Stimulated activated CD8-positive, alpha-beta memory T cell treated with anti-CD3 and anti-CD28 coated beads, Interleukin-12 subunit alpha, Interleukin-12 subunit beta, amount 100 ng/mL, for 4 hours (primary cell): ENCODE results near the gene IFNGR1.

Source experiments
- DNase-seq: peaks from one replicate; pipeline ENCODE4 v3.0.0-alpha.2; 2020; ENCODE audit warnings: low read depth

IFNGR1 gene

DNA sequence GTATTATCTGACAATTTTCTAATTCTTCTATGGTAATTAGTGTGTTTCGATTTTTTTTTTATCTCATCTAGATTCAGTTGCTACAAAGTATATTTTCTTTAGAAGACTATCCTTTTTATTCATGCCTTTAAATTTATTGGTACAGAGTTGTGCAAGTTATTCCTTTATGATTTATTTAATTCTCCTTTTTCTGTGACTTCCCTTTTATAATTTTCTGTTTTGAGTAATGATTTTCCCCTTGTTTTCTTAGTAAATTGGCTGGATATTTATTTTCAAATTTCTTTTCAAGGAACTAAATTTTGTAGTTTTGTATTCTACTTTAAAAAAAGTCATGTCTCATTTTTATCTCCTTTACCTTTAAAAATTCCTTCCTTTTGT, 43.3 kb downstream of the IFNGR1 start:
- DNase-seq: no peak

DNA sequence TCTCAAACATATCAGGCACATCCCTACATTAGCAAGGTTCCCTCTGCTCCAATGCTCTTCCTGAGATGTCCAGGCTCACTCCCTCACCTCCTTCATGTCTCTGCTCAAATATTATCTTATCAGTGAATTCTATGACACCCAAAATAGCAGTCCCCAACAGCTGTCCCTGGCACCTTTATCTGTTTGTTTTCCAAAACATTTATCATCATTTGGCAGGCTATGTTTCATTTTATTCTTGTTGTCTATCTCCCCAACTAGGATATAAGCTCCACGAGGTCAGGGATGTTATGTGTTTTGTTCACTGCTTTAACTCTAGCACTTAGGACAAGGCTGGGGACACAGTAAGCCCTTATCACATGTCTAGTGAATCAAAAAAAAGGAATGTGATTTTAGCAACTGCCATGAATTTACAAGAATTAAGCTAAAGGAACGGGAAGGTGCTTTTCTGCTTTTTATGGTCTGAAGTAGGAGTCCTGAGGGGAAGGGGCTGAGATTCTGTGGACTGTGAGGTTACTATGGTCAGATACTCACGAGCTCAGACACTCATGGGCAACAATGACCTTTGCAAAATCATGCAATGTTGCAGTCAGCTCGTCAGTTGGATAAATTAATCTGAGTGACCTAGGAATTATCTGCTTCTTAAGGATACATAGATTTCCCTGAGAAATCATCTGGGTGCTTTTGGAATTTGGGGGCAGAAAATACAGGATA, 43.9 kb downstream of the IFNGR1 start:
- DNase-seq: no peak

DNA sequence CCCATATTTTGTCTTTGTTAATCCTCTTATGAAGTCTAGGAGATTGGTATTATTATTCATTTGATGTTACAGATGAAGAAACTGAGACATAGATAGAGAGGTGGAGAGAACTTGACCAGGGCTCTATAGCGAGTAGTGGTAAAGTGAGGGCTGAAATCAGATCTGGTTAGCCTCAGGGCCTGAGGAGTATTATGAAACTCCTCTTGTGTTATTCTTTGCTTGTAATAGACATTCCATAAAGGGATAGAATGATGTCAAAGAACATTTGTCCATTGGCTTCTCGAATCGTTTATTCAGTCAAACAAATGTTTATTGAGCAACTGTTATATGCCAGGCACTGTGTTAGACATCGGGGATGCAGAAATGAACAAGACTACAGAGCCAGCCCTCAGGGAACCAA, 45.7 kb downstream of the IFNGR1 start, which contains the start of gene IL22RA2:
IL22RA2 (minus strand) TSS at position 144 of the 400 bp plus-strand sequence. CDS start 11,895 bp downstream, outside the sequence.
- no peak for DNase-seq

DNA sequence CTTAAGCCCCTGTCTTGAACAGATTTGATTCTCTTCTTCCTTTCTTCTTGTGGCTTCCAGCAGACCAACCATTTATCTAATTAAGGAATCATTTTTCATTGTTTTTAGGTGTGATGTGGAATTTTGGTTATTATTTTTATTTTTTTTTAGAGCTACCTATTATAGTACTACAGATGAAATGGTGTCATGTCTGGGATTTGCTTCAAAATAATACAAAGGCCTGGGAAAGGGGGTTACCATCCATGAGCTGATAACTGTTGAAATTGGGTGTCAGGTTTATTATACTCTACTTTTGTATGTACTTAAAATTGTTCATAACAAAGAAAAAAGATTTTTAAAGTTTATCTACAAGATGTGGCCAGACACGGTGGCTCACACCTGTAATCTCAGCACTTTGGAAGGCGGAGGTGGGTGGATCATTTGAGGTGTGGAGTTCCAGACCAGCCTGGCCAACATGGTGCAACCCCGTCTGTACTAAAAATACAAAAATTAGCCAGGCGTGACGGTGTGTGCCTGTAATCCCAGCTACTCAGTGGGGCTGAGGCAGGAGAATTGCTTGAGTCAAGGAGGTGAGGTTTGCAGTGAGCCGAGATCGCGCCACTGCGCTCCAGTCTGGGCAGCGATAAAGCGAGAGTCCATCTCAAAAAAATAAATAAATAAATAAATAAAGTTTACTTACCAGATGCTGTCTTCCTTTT, 46.3 kb downstream of the IFNGR1 start:
- DNase-seq: no peak

DNA sequence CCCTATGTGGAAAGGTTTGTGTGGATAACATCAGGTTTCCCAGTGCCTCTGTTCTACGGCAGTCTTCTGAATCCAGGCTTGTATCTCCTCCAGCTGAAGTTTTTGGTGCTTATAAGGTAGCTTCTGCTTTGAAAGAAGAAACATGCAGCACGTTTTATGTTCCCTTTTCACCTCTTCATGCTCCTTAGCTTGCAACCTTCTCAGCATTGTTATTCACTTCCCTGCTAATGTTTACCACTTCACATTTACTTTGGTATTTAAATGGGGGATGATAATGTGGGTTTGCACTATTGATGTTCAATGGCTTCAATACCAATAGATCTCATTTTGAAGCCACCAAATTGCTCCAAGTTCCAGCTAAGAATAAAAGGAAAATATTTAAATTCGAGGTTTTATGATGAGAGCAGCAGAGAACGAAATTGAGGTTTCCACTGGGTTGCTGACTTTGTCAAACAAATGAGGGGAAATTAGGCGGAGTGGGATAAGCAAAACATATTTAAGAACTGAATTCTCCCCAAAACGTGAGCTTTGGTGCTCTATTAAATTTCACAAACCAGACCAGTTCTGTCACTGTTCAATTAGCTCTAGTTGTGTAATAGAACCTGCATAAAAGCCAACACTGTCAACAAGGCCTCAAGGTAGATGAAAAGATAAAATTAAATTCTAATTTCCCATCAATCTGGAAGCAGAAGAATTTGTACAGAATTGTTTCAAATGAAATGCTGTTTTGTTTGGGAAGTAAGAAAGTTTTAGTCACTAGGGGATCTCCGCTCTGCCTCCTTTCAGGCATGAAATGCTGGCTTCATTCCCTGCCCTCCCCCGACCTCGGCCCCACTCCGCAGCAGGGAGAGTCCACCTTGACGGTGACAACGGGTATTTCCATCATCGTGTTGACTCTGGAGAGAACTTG, 47.1 kb downstream of the IFNGR1 start:
- DNase-seq: no peak

GRCh38 chr6:137171053-137171374, 48.2 kb downstream of the IFNGR1 start:
- DNase-seq: no peak

DNA sequence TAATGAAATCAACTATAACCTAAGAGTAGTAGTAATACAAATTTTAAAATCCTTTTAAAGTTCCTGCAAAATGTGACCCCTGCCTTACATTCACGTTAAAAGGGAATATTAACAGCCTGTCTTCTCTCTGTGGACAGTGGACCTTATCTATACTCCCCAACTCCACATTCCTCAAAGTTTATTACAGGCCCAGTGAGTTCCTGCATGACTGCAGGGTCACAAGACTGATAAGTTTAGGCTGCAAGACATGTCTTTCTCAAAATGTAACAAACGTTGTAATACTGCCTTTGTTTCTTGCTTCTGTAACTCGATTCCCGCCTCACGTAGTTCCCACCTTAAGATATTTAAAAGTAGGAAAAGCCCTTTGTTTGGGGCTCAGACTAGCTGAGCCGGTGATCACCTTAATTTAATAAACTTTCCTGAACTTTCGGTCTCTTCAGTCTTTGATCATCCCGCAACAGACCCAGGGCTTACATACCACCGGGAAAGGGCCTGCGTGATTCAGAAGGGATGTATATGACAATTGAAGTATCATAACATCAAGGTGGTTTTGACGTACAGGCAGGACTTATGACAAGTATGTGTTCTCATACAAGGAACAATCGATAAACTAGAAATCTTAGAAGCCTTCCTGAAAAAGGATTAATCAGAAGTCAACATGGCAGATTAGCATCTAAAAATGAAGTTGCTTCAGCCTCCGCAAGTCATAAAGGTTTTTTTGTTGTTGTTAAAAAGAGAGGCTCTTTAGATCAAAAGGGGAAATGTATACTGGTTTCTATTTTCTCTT, 48.7 kb downstream of the IFNGR1 start:
- DNase-seq: no peak

GRCh38 chr6:137167702-137168377, 51.3 kb downstream of the IFNGR1 start:
- DNase-seq: no peak

DNA sequence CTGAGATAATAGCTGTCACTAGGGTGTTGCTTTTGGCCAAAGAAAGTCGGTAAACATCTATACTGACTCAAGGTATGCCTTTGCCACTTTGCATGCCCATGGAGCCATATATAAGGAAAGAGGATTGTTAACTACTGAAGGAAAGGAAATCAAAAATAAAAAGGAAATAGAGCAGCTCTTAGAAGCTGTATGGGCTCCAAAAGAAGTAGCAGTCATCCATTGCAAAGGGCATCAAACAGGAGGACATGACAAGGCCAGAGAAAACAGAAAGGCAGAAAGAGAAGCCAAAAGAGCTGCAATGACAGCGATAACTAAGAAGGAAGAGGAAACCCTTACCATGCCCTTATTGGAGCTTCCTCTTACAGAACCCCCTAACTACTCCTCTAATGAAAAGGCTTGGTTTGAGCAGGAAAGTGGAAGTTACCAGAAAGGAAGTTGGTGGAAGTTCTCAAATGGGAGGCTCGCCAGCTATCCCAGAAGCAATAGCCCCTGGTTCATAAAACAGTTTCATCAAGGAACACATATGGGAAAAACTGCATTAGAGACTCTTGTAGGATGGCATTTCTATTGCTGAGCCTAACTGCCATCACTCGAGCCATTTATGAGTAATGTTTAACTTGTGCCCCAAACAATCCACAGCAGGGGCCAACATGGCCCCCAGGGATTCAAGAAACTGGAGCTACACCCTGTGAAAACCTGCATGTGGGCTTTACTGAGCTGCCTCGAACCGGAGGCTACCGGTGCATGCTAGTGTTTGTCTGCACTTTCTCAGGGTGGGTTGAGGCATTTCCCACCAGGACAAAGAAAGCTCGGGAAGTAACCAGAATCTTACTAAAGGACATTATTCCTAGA, 52.7 kb downstream of the IFNGR1 start:
- DNase-seq: no peak

- no peak for DNase-seq
These were observed 53.6 kb downstream of the IFNGR1 start for GRCh38 chr6:137165375-137166246.

DNA sequence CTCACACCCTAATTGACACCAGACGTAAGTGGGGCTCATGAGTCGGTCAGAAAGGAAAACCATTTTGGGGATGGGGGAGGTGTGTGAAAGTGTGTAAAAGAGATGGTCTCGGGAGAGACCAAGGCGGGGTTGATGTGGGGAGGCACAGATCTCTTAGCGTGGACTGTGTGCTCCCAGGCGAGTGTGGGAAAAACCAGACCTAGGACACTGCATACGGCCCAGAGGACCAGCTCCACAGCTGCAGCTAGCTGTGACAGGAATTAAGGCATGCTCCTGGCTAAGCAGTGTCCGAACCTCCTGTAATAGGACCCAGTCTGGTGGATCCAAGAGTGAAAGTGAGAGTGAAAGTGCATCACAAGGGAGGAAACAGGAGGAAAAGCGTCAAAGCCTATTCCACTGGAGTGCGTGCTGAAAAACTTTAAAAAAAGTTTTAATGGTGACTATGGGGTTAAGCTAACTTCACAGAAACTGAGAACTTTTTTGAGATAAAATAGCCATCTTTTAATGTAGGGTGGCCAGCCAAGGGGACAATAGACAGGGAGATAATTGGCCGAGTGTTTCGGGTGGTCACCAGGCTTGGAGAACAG, 55.4 kb downstream of the IFNGR1 start:
- no peak for DNase-seq

GRCh38 chr6:137162692-137163306, 56.4 kb downstream of the IFNGR1 start:
- DNase-seq: no peak

DNA sequence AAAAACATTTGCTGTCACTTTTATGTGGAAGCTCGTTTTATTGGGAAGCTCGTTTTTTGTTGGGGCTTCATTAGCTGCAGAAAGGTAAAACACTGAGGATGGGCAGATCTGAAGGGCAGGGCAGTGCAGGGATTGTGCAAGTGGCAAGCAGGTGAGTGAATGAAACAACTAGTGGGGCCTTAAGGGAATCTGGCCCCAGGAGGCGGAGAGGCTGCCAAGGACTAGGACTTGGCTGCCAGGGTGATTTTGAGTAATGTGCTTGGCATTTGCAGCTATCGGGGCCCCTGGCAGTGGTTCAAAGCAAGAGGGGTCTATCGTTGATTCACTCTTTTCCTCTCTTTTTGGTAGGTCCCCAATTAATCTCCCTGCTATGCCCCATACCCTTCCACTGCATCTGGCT, 57.2 kb downstream of the IFNGR1 start:
- no peak for DNase-seq

- no peak for DNase-seq
These were observed 58.4 kb downstream of the IFNGR1 start for GRCh38 chr6:137160763-137161162.

GRCh38 chr6:137159912-137160311, 59.3 kb downstream of the IFNGR1 start:
- no peak for DNase-seq

DNA sequence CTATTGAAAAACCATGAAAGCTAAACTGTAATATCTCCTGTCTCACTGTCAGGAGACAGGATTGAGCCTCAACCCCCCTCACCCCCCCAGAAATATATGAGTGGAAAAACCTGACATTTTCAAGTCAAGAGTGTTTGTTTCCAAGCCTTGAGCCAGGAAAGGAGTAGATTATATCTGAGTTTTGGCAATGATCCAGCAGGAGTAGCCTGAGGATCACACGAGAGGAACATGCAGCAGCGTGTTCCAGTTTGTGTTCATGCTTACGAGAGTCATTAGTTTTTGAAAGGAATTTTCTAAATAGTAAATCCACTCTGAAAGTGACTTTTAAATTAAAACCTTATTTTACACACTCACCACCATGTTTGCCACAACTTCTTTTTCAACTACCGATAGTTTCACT, 61.6 kb downstream of the IFNGR1 start:
- DNase-seq: no peak

GRCh38 chr6:137156650-137157049, 62.5 kb downstream of the IFNGR1 start:
- no peak for DNase-seq

DNA sequence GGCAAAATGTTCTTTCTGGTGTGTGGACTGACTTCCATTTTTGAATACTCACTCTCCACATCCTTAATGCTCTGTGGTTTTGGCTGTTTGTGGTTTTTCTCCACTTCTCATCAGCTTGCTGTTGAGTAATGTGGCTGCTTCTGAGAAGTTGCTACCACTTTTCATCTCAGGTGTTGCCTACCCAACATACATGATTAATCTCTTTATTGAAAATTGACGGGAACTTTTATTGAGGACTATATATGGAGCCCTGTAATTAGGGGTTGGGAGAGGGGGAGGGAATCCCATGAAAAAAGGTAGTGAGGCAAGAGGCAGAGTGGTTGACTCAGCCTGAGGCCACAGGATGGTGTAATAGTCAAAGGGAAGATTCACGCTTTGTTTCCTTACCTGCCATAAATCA, 63.4 kb downstream of the IFNGR1 start:
- DNase-seq: no peak

DNA sequence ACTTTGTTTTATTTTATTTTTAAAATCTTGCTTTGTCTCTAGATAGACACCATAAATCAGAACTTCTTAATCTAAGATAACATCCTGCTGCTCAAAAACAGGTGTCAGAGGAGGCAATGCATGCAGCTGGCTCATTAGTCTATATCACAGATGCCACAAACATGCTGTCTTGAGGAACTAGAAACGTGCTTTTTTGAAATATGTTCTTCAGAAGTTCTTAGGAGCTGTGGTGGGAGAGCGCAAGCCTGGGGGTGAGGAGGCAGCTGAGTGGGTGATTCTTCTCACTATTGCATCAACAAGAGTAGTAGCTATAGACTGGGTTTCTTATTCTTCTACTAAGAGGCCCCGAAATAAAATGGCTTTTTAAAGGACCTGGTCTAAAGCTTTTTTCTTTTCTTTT, 69.1 kb downstream of the IFNGR1 start:
- DNase-seq: no peak
